Peyer's patch (tissue), 4 donors: ENCODE data around the gene BRF1.

ENCODE experiments used
- POLR2A ChIP-seq, 2 donors: fragments of 450-650 bp; IDR thresholded peaks; one replicate each; pipeline ENCODE4 v1.5.1; 2017; ENCODE audit warnings: antibody characterized with exemption in 2 of 2, mild to moderate bottlenecking in 2 of 2, moderate library complexity in 2 of 2
- TF ChIP-seq, protein P1 (sequence below), 6 experiments: fragments of 450-650 bp in 4 of 6; fragments of 200-600 bp in 2 of 6; sonication (generic) in 1 of 6; IDR thresholded peaks; one replicate each; pipeline ENCODE4 v1.5.1; 2017 to 2019; ENCODE audit warnings: antibody characterized with exemption in 6 of 6, mild to moderate bottlenecking in 3 of 6, moderate library complexity in 1 of 6

- TF ChIP-seq, protein P1, sequence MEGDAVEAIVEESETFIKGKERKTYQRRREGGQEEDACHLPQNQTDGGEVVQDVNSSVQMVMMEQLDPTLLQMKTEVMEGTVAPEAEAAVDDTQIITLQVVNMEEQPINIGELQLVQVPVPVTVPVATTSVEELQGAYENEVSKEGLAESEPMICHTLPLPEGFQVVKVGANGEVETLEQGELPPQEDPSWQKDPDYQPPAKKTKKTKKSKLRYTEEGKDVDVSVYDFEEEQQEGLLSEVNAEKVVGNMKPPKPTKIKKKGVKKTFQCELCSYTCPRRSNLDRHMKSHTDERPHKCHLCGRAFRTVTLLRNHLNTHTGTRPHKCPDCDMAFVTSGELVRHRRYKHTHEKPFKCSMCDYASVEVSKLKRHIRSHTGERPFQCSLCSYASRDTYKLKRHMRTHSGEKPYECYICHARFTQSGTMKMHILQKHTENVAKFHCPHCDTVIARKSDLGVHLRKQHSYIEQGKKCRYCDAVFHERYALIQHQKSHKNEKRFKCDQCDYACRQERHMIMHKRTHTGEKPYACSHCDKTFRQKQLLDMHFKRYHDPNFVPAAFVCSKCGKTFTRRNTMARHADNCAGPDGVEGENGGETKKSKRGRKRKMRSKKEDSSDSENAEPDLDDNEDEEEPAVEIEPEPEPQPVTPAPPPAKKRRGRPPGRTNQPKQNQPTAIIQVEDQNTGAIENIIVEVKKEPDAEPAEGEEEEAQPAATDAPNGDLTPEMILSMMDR (IDR thresholded peaks at IDR 0.05) = no peak
- no peak for TF ChIP-seq POLR2A (IDR thresholded peaks at IDR 0.05)
Measured at GRCh38 chr14:105184461-105184860, 116.3 kb downstream of the BRF1 start.
